HS-5 (cell line): ENCODE data around the gene PDCD11.
"Not testable (repeated sequence)": the region's sequence is repeated elsewhere in the genome, so short reads cannot be mapped to it uniquely, and the experiment has no call there.

Experiments used
- DNase-seq: peaks from one replicate; pipeline ENCODE4 v3.0.0-alpha.2; 2012; ENCODE audit warnings: low read depth

The PDCD11 gene, protein sequence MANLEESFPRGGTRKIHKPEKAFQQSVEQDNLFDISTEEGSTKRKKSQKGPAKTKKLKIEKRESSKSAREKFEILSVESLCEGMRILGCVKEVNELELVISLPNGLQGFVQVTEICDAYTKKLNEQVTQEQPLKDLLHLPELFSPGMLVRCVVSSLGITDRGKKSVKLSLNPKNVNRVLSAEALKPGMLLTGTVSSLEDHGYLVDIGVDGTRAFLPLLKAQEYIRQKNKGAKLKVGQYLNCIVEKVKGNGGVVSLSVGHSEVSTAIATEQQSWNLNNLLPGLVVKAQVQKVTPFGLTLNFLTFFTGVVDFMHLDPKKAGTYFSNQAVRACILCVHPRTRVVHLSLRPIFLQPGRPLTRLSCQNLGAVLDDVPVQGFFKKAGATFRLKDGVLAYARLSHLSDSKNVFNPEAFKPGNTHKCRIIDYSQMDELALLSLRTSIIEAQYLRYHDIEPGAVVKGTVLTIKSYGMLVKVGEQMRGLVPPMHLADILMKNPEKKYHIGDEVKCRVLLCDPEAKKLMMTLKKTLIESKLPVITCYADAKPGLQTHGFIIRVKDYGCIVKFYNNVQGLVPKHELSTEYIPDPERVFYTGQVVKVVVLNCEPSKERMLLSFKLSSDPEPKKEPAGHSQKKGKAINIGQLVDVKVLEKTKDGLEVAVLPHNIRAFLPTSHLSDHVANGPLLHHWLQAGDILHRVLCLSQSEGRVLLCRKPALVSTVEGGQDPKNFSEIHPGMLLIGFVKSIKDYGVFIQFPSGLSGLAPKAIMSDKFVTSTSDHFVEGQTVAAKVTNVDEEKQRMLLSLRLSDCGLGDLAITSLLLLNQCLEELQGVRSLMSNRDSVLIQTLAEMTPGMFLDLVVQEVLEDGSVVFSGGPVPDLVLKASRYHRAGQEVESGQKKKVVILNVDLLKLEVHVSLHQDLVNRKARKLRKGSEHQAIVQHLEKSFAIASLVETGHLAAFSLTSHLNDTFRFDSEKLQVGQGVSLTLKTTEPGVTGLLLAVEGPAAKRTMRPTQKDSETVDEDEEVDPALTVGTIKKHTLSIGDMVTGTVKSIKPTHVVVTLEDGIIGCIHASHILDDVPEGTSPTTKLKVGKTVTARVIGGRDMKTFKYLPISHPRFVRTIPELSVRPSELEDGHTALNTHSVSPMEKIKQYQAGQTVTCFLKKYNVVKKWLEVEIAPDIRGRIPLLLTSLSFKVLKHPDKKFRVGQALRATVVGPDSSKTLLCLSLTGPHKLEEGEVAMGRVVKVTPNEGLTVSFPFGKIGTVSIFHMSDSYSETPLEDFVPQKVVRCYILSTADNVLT (N-terminal part only)

DNA sequence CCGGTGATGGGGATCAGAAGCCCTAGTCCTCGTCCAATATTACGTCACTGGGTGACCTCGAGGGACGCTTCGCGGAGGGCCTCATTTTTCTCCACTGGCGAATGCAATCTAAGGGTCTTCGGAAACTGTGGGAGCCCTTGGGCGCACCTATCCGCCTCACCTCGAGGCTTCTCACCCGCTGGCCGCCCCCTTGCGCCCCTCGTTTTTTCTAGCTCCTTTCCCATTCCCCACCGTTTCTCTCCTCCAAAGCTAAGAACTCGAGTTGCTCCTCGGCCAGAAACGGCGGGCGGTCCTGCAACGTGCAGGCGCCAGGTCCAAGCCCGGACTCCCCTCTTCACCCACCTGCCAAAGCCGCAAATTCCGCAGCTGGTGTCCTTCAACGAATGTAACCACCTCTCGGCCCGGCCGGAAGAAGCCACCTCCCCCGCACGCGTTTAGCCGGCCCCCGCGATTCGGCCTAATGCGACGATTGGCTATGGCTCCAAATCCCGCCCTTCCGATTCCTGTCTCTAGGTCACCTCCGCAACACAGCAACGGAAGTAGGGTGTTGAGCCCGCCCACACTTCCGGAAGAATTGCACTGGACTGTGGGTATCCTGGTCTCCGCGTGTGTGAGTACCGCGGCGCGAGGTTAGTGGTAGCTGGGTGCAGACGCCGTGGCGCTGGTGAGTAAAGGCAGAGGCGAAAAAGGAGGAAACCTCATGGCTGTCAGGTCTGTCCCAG lies at the start of gene PDCD11, which contains the start of gene ATP5MK:
Gene PDCD11, plus strand, starts transcription at position 560 of the 722 bp plus-strand sequence. CDS start 1,801 bp downstream, outside the sequence.
Gene ATP5MK, minus strand, starts transcription at position 409 of the 722 bp plus-strand sequence. CDS start 4,018 bp downstream, outside the sequence.
- peak; percentile 93 for DNase-seq

DNA sequence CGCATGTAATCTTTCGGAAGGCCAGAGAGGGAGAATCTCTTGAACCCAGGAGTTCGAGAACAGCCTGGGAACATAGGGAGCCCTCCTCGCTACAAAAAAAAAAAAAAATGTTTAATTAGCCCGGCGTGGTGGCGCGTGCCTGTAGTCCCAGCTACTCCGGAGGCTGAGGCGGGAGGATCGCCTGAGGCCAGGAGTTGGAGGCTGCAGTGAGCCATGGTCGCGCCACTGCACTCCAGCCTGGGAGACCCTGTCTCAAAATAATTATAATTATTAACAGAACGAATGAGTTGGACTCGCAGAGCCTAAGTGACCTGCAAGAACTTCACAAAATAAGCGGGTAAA lies 46.3 kb upstream of the PDCD11 start:
- DNase-seq: no peak

DNA sequence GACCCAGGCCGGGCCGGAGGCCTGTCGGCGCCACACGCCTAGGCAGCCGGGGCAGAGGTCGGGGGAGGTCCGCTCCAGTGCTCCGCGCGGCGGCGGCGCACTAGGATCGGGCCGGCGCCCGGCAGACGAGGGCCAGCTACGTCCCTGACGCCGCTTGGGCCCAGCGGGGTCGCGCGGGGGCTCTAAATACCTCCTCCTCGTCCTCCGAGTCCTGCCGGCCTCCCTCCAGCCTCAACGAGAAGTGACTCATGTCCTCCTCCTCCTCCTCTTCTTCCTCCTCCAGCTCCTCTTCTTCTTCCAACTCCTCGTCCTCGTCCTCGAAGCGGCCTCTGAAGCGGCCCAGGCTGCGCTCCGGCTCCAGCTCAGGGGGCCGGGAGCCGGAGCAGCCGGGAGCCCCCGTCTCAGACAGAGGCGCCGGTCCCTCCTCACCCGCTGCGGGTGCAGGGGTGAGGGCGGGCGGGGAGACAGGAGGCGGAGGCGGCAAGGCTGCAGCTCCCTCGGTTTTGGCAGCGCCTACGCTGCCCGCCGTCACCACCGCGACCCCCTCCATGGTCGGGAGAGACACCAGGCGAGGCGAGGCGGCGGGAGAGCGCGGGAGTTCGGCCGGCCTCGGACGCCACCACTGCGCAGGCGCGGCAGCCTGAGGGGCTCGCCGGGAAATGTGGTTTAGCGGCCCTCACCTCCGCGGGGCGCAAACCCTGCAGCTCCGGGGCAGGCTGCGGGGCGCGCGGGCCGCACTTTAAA lies 45.7 kb upstream of the PDCD11 start, which contains the start of gene PCGF6:
Gene PCGF6, minus strand, starts transcription at position 624 of the 744 bp plus-strand sequence. Its CDS starts 74 bp downstream, at position 550.
- DNase-seq: no peak

DNA sequence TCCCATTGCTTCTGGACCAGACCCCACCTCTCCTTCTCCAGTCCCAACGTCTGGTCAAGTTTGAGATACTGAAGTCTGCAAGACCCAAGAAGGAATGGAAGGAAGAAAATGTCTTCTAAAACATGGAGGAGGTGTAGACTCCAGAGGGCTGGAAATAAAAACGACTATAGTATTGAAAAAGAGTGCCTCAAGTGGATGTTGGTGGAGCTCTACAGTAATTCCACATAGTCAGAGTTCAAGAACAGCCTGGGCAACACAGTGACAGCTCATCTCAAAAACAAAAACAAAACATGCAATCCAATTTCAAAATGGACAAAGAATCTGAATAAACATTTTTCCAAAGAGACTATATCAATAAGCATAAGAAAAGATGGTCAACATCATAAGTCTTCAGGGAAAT lies 43.1 kb upstream of the PDCD11 start:
- no peak for DNase-seq

DNA sequence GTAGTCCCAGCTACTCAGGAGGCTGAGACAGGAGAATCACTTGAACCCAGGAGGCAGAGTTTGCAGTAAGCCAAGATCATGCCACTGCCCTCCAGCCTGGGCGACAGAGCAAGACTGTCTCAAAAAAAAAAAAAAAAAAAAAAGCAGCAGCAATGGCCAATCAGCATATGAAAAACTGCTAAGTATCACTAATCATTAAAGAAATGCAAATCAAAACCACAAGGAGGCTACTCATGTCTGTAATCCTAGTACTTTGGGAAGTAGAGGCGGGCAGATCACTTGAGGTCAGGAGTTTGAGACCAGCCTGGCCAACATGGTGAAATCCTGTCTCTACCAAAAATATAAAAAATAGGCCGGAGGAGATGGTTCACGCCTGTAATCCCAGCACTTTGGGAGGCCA lies 41.9 kb upstream of the PDCD11 start:
- DNase-seq: not testable (repeated sequence)

DNA sequence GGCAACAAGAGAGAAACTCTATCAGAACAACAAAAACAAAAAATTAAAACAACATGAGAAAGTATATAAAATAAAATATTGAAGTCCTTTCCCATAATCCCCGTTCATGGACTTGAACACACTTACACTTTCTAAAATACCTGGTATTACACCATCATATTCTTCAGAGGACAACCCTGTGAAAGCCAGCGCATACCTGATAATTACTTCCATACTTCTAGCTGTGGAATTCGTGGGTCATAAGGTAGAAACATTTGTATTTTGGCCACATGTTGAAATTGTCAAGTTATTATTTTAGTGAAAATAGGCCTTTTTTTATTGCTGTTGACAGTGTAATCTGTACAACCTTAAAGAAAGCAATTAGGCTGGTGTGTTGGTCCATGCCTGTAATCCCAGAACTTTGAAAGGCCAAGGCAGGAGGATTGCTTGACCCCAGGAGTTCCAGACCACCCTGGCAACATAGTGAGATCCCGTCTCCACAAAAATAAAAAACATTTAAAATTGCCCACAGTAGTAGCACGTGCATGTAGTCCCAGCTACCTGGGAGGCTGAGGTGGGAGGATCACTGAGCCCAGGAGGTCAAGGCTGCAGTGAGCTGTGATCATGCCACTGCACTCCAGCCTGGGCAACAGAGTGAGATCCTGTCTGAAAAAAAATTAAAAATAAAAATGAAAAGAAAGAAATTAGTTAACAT lies 40.4 kb upstream of the PDCD11 start:
- no peak for DNase-seq

DNA sequence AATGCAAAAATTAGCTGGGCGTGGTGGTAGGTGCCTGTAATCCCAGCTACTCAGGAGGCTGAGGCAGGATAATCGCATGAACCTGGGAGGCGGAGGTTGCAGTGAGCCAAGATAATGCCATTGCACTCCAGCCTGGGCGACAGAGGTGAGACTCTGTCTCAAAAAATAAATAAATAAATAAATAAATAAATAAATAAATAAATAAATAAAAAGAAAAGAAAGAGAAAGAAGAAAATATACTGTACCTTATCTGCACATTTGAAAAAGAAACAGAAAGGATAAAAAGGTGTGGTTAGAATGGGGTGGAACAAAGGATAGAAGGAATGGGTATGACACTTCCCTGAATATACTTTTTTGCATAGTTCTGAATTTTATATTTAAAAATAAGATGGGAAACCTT lies 36.9 kb upstream of the PDCD11 start:
- DNase-seq: not testable (repeated sequence)

DNA sequence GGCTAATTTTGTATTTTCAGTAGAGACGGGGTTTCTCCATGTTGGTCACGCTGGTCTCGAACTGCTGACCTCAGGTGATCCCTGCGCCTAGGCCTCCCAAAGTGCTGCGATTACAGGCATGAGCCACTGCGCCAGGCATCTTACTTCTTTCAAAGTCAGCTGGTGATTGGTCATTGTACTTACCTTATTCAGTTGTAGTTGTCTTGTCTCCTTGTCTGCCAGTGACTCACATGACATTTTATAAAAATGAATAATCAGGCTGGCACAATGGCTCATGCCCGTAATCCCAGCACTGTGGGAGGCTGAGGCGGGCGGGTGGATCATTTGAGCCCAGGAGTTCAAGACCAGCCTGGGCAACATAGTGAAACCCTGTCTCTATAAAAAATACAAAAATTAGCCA lies 35.6 kb upstream of the PDCD11 start:
- DNase-seq: not testable (repeated sequence)

DNA sequence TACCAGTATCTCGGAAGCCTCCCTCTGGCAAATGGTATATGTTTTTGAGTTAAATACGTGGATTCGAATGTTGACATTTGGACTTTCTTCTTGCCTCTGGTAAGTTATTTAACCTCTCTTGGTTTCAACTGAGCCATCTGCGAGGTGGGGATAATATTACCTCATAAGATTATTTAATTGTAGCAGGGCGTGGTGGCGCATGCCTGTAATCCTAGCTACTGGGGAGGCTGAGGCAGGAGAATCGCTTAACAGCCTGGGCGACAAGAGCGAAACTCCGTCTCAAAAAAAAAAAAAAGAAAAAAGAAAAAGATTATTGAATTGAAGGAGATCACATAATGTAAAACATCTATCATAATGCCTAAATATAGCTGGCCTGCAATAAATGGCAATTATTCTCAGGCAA lies 29.0 kb upstream of the PDCD11 start:
- DNase-seq: no peak

DNA sequence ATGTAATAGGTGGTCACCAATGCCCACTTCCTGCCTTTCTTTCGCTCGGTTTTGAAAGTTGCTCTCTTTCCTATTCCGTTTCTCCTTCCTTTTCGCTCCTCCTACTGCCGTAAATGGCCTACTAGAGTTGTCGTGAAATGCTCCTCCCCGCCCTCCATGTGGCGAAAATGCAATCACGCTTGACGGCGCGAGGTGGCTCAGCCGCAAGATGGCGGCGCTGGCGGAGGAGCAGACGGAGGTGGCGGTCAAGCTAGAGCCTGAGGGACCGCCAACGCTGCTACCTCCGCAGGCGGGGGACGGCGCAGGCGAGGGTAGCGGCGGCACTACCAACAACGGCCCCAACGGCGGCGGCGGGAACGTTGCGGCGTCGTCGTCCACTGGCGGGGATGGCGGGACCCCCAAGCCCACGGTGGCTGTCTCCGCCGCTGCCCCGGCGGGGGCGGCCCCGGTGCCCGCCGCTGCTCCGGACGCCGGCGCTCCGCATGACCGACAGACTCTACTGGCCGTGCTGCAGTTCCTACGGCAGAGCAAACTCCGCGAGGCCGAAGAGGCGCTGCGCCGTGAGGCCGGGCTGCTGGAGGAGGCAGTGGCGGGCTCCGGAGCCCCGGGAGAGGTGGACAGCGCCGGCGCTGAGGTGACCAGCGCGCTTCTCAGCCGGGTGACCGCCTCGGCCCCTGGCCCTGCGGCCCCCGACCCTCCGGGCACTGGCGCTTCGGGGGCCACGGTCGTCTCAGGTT lies 28.5 kb upstream of the PDCD11 start, which contains the start of gene TAF5:
Gene TAF5, plus strand, starts transcription at position 195 of the 737 bp plus-strand sequence. Its CDS starts 14 bp downstream, at position 209.
- peak; percentile 83 for DNase-seq

DNA sequence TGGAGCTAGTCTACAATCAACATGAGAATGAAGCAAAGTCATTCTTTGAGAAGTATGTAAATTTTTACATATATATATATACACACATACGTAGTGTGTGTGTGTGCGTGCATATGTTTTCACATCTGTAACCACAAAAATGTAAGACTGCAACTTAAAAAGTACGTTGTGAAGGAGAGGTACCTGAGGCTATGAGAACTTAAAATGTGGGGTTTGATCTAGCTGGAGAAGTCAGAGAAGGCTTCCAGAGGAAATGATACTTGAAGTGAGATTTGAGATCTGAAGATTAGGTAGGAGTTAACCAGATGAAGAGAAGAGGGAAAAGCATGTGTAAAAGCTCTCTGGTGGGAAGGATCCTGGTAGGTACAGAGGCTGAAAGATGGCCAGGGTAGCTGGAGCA lies 22.9 kb upstream of the PDCD11 start:
- no peak for DNase-seq

DNA sequence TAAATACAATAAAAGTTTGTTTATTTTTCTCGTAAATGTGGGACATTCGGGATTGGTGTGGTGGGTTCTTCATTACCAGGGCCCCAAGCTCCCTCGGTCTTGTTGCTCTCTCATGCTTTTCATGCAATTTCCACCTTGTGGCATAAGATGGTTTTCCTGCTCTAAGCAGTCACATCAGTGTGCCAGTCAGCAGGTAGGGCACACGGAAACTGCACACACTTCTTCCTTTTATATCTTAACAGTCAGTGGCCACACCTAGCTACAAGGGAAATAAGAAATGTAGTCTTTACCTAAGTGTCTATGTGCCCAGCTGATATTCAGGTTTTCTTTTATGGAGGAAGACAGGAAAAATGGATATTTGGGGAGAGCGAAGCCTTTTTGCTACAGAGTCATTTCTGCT lies 22.2 kb upstream of the PDCD11 start:
- DNase-seq: no peak

DNA sequence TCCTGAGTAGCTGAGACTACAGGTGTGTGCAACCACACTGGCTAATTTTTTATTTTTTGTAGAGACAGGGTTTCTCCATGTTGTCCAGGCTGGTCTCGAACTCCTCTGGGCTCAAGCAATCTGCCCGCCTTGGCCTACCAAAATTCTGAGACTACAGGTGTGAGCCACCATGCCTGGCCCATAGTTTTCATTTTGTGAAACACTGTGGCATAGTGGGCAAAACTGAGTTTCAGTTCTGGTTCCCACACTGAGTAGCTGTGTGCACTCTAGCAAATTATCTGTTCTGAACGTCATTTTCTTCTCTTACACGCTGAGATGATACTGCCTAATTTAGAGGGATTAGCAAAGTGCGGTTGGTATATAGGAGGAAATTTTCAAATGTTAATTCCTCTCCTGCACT lies 13.7 kb upstream of the PDCD11 start:
- no peak for DNase-seq

DNA sequence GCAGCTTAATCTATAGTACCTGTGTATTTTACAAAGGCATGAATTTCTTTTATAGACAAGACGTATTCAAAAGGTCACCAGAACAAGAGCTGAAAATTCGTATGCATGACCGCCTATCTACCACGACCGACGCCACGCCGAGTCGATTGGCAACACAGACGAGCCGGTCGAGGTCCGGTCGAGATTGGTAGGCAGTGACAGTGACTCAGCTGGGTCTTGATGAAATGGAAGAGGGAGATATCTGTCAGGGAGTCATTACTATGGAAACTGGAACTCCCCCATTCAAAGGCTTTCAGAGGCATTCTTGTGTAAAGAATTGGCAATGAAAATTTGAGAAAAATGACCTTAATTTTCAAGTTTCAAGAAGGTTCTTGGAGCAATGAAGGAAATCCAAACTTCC lies 2.2 kb upstream of the PDCD11 start:
- DNase-seq: no peak

DNA sequence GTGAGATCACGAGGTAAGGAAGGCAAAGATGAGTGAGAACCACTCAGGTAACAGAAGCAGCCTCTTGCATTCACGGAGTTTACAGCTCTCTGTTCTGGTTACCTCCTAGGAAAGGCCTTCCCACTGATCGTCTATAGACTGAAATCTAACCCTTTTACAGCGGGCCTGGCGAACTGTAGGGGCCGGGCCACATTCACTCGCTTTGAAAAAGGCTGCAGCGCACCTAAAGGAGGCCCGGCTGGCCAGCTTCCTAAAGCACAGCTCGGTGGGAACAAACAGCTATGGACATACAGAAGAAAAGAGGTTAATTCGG lies 716 bp upstream of the PDCD11 start:
- DNase-seq: no peak

DNA sequence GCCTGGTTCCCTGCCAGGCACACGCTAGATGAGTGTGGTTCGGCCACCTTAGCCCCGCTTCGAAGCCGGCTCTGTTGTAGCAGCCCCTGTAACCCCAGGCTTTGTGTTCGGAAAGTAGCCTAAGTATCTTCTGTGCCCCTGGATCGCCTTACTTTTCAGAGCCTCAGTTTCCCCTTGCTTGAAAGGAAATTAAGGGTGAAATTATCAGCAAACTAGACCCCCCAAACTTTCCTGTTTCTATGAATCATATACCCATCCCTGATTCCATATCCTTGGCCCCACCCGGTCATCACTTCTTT lies 312 bp downstream of the PDCD11 start:
- DNase-seq: no peak

DNA sequence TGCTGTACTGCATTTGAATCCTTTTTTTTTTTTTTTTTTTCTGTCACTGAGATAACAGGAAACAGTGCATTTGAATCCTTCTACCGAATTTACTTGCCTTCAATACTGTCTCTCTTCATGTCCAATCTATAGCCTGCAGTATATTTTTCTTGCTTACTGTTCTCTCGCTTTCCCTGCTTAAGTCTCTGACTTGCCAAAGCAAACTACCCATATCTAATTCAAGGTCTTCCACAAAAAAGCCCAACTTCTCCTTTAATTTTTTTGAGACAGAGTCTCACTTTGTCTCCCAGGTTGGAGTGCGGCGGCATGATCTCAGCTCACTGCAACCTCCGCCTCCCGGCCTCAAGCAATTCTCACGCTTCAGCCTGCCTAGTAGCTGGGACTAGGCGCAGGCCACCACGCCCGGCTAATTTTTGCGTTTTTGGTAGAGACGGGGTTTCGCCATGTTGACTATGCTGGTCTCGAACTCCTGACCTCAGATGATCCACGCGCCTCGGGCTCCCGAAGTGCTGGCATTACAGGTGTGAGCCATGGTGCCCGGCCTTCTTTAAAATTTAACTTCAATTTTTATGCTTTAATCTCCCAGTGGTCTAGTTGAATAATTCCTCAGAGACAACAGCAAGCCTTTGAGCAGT lies 882 bp downstream of the PDCD11 start:
- no peak for DNase-seq

DNA sequence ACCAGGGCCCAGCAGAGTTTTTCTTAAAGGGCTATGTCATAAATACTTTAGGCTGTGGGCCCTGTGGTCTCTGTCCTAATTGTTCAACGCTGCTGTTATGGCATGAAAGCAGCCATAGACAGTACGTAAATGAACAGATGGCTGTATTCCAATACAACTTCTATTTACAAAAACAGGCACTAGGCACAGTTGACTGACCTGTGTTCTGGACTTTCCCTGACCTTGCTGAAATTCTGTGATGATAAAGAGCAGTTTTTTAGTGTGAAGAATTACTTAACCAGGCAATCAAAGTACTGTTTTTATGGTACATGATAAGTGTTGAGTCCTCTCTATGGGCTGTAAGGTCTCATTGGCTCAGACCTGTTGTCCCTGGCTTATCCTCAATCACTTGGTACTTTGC lies 17.1 kb downstream of the PDCD11 start:
- no peak for DNase-seq

DNA sequence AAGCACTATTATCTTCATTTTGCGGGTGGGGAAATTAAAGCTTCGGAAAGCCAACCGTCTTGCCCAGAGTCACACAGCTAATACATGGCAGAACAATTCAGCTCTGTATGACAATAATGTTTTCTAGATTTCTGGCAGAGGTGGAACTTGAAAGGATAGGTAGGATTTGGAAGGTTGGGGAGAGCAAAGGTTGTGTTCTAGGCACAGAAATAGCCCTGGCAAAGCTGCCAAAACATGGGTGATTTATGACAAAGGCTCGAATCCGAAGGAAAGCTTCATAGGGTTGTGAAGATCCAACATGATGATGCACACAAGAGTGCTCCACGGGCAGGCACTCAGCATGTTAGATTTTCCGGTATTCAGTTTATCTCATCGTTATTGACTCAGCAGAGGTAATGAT lies 19.2 kb downstream of the PDCD11 start:
- DNase-seq: no peak
